ENCODE results near the gene SNAPC2.

Gene SNAPC2

GRCh38 chr19:7971553-7972520, 51.7 kb downstream of the SNAPC2 start:
- no peak for ATAC-seq

All from activated CD4-positive, CD25-positive, alpha-beta regulatory T cell treated with anti-CD3 and anti-CD28 coated beads, Interleukin-2, amount 50 U/mL, for 24 hours (primary cell).